GM12872 (cell line): ENCODE measurements around the gene PLPPR4.

Experiments used
- TF ChIP-seq, protein P1 (sequence below): IDR thresholded peaks from 3 replicates; pipeline ENCODE4 v1.5.1; 2011; ENCODE audit warnings: low read depth, mild to moderate bottlenecking, low read length, moderate library complexity; ENCODE audit not compliant: insufficient read depth

Gene PLPPR4

DNA sequence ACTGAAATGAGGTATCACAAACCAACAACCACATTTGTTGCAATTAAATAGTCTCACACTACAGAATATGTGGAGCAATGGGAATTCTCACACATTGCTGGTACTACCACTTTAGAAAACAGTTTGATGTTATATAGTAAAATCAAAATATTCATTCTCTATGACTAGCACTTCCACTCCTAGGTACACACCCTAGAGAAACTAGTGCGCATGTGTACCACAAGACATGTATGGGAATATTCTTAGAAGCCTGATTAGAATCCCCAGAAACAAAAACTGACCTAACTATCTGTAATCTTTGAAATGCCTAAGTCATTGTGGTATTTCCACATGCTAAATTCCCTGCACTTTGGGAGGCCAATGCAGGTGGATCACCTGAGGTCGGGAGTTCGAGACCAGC, 18.1 kb upstream of the PLPPR4 start:
- TF ChIP-seq, protein P1, sequence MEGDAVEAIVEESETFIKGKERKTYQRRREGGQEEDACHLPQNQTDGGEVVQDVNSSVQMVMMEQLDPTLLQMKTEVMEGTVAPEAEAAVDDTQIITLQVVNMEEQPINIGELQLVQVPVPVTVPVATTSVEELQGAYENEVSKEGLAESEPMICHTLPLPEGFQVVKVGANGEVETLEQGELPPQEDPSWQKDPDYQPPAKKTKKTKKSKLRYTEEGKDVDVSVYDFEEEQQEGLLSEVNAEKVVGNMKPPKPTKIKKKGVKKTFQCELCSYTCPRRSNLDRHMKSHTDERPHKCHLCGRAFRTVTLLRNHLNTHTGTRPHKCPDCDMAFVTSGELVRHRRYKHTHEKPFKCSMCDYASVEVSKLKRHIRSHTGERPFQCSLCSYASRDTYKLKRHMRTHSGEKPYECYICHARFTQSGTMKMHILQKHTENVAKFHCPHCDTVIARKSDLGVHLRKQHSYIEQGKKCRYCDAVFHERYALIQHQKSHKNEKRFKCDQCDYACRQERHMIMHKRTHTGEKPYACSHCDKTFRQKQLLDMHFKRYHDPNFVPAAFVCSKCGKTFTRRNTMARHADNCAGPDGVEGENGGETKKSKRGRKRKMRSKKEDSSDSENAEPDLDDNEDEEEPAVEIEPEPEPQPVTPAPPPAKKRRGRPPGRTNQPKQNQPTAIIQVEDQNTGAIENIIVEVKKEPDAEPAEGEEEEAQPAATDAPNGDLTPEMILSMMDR: no peak

DNA sequence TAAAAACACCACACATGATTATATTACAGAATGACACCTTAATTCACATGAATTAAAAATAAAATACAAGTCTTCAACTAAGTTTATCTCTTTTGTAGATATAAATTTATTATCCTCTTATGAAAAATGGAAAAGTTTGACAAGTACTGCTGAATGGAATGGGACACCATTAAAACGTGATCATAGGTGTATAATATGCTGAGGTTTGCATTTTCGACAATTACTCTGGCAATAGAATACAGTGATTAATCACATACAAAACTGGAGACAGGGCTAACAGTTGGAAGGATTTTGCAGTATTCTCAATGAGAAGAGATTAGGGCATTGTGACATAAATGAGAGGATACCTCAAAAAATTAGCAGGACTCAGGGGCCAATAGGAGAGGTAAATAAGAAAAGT, 17.1 kb upstream of the PLPPR4 start:
- TF ChIP-seq, protein P1: no peak

DNA sequence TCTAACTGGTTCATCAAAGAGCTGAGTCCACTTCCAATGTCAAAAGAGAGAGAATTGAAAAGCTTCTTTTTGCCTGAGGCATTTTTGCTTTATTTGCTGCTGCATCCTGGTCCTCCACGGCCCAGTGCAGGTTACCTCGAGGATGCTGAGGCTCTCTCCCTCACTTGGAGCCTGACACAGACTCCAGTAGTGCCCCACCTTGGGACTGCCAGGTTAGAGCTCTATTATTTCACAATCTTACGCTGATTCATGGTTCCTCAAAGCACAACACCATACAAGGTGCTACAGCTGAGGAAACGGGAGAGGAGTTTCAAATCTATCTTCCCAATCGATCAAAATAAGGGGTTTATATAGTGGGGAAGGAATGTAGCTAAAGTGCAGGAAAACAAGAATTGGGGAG, 13.6 kb upstream of the PLPPR4 start:
- TF ChIP-seq, protein P1: no peak

DNA sequence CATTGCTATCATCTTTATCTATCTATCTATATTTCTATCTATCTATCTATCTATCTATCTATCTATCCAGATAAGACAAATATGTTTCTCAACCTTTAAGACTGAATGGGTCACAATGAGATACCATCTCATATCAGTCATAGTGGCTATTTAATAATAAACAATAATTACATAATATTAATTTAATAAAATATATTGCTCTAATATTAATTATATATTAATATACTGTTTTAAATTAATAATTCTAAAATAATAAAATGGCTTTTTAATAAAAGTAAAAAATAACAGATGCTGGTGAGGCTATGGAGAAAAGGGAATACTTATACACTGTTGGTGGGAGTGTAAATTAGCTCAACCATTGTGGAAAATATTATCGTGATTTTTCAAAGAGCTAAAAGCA, 13.0 kb upstream of the PLPPR4 start:
- TF ChIP-seq, protein P1: no peak

DNA sequence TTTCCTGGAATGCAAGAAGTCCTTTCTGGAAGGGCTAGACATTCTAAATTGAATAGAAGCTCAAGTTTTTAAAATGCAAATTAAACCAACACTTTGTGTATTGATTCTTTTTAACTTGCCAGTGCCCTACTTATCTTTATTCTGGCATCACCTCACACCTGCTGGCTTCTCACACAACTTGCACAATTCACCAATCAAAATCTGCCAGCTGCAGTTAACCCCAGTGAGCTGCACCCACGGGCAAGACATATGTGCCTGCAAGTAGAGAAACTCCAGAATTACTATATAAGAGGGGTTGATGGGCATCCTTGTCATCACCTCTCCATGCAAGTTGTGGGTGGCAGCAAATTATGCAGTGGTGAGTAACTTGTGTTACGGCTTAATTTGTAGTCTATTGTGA, 11.7 kb upstream of the PLPPR4 start:
- TF ChIP-seq, protein P1: no peak

DNA sequence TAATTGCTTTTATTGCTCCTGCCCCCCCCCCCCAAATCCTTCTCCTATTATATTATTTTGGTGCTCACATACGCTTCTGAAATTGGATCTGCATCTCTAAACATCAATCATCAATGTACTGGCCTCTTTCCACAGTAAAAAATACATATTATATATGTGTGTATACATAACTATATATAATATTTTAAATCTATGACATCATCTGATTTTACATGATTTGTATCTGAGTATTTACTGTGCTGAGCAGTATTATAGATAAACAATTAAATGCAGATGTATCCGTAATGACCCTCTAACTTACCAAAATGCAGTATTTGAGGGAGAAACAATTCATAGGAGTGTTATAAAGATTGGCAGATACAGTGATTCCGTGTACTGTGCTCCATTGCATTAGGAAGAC, 832 bp downstream of the PLPPR4 start:
- TF ChIP-seq, protein P1: no peak

DNA sequence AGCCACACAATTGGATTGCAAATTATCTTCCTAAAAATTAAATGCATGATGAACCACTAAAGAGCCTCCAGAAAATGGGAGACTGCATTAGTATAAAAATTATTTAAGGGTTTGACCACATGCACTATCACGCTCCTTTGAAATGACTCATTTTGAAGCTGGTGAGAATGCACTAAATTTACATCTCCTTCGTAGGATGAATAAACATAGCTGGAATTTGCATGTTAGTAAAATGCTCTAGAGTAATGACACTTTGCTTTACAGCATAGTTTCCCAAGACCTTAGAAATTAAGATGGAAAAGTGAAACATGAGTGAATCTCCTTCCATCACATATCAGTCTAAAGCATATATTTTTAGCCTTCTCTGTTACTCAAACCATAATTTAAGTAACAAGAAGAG, 2.4 kb downstream of the PLPPR4 start:
- TF ChIP-seq, protein P1: no peak

DNA sequence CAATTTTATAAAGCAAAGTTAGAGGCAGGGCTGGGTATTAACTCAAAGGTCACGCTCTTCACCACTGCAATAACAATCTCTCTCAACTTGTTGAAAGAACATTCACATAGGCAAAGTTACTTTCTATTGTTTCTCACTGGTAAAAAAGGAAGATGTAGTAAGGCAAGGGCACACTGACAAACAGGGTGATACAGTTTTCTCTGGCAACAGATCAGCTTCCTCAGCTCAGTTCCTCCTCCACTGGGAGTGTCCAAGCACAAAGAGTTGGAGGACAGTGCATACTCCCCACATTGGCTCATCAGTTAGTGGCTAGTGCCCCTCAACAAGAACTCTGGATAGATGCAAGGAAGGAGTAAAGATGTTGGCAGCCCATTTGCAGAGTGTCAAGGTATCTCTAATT, 3.7 kb downstream of the PLPPR4 start:
- TF ChIP-seq, protein P1: no peak
